Smooth muscle cell (in vitro differentiated cells): ENCODE measurements around the gene PRAMEF15. TPM values are rescaled to one million over a fixed set of nuclear protein-coding genes. Genes with fewer than 3 reads are reported as not detected.
"Not testable (repeated sequence)": the region's sequence is repeated elsewhere in the genome, so short reads cannot be mapped to it uniquely, and the experiment has no call there.

Source experiments
- DNase-seq: peaks from one replicate; lab custom pipeline; 2025; ENCODE audit not compliant: unreplicated experiment; lab: John Stamatoyannopoulos, UW
- H2AFZ ChIP-seq: fragments of 200-600 bp; sonication (generic); 2 replicates; pipeline ENCODE4 v1.6.0; 2016; ENCODE audit warnings: antibody characterized with exemption, low read depth, mild to moderate bottlenecking
- H3F3A ChIP-seq: fragments of 200-600 bp; sonication (generic); 2 replicates; pipeline ENCODE4 v1.6.0; 2017; ENCODE audit warnings: antibody characterized with exemption, low read depth
- H3K27ac ChIP-seq: fragments of 200-600 bp; sonication (generic); 2 replicates; pipeline ENCODE4 v1.5.1; 2016; ENCODE audit warnings: low read depth, mild to moderate bottlenecking
- H3K27me3 ChIP-seq: fragments of 200-600 bp; sonication (generic); 2 replicates; pipeline ENCODE4 v1.6.1; 2016; ENCODE audit warnings: low read depth, mild to moderate bottlenecking
- H3K36me3 ChIP-seq: fragments of 200-600 bp; sonication (generic); 2 replicates; pipeline ENCODE4 v1.5.1; 2016; ENCODE audit warnings: low read depth
- H3K4me1 ChIP-seq: fragments of 200-600 bp; sonication (generic); 2 replicates; pipeline ENCODE4 v1.5.1; 2016; ENCODE audit warnings: low read depth
- H3K4me2 ChIP-seq: fragments of 200-600 bp; sonication (generic); 2 replicates; pipeline ENCODE4 v1.6.0; 2016; ENCODE audit warnings: mild to moderate bottlenecking
- H3K4me3 ChIP-seq: fragments of 200-600 bp; sonication (generic); 2 replicates; pipeline ENCODE4 v1.5.1; 2016; ENCODE audit warnings: mild to moderate bottlenecking
- H3K79me2 ChIP-seq: fragments of 200-600 bp; sonication (generic); 2 replicates; pipeline ENCODE4 v1.6.0; 2016; ENCODE audit warnings: low read depth, mild to moderate bottlenecking
- H3K9ac ChIP-seq: fragments of 200-600 bp; sonication (generic); 2 replicates; pipeline ENCODE4 v1.6.0; 2016; ENCODE audit warnings: low read depth
- H3K9me3 ChIP-seq: fragments of 200-600 bp; sonication (generic); replicated peaks from 2 replicates; pipeline ENCODE4 v1.5.1; 2016; ENCODE audit warnings: low read depth
- H4K20me1 ChIP-seq: fragments of 200-600 bp; sonication (generic); 2 replicates; pipeline ENCODE4 v1.6.0; 2016; ENCODE audit warnings: low read depth
- WGBS: methylation state at CpG from one replicate; pipeline ENCODE4 v1.1.7; 2016; ENCODE audit warnings: low lambda C conversion rate; 5-methylcytosine and 5-hydroxymethylcytosine counted together
- polyA plus RNA-seq: library from polyadenylated mRNA; unstranded; fragments of >200 nt; fragmentation: Nextera tagmentation; extraction: Ambion mirVana; gene quantifications from 2 replicates; pipeline ENCODE4 v1.2.1, GENCODE V29; 2016
- total RNA-seq: library from RNA; depleted of rRNA; stranded (reverse); fragments of >200 nt; gene quantifications from 2 replicates; pipeline ENCODE4 v1.2.3, GENCODE V29; 2014
- TF ChIP-seq, protein P1 (sequence below): fragments of 200-600 bp; sonication (generic); IDR thresholded peaks from 2 replicates; pipeline ENCODE4 v1.5.1; 2017; ENCODE audit warnings: borderline replicate concordance, mild to moderate bottlenecking, antibody characterized with exemption; ENCODE audit not compliant: insufficient read depth, poor library complexity, severe bottlenecking

The PRAMEF15 gene
- total and polyA plus RNA-seq, 2 experiments from 2014 or later = not detected

DNA sequence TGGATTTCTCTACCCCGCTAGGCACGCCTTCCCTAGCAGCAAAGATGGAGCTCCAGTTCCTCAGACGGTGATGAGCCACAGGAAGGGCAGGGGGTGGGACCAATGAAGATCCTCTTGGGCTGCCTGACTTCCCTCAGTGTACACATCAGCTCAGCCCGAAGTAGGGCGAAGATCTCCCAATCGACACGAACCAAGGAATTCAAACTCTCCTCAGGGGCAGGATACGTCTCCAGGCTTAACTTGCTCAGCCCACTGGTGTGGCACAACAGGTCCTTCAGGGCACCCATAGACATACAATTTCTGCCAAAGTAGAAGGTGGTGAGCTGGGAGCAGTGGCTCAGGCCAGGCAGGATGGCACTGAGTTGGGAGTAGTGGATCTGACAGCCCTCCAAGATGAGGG, 27.1 kb downstream of the PRAMEF15 start:
- WGBS = 72% methylated on average over 8 of the region's 8 CpGs
- not testable (repeated sequence) for H2AFZ ChIP-seq, H4K20me1 ChIP-seq

DNA sequence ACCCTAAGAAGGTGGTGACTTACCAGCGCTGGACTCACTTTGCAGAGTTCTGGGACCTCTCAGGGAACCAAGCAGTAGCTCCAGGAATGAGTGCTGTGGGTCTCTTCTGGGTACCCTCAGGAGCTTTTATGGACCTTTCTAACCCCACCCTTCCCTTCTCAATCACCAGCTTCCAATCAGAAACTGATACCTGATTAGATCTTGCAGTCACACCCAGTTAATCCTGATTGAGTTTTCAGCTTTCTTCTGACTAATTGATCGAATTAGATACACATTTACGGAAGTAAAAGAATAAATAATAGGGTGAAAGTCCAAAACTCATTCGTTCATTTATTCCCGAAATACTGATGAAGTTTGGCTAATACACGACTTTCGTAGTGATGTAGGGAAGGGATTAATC, 31.7 kb downstream of the PRAMEF15 start, which contains the start of gene PRAMEF14:
PRAMEF14 (minus strand) TSS at position 101 of the 400 bp plus-strand sequence. CDS start 1,820 bp downstream, outside the sequence.
- WGBS = 51% methylated on average over 7 of the region's 7 CpGs
- not testable (repeated sequence) for H2AFZ ChIP-seq, H3K9ac ChIP-seq, DNase-seq, H3K79me2 ChIP-seq, H3K27me3 ChIP-seq, H4K20me1 ChIP-seq, H3K4me2 ChIP-seq, H3K9me3 ChIP-seq, H3F3A ChIP-seq, H3K4me1 ChIP-seq, H3K36me3 ChIP-seq, H3K27ac ChIP-seq, H3K4me3 ChIP-seq

More for the DNA sequence above, 27.1 kb downstream of the PRAMEF15 start:
- not testable (repeated sequence) for H3K27ac ChIP-seq, H3K9ac ChIP-seq, H3F3A ChIP-seq, H3K79me2 ChIP-seq, H3K27me3 ChIP-seq, DNase-seq, H3K4me3 ChIP-seq, H3K36me3 ChIP-seq, H3K9me3 ChIP-seq, H3K4me1 ChIP-seq, H3K4me2 ChIP-seq

DNA sequence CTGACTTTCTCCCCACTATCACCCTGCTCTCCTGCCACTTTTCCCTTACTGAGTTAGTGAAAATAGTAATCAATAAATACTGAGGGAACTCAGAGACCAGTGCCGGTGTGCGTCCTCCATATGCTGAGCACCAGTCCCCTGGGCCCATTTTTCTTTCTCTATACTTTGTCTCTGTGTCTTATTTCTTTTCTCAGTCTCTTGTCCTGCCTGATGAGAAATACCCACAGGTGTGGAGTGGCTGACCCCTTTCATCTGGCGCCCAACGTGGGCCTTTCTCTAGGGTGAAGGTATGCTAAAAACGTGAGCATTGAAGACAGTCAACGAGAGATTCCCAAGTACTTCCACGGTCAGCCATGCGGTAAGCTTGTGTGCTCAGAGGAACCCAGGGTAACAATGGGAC, 38.1 kb downstream of the PRAMEF15 start:
- H3K27me3 ChIP-seq, H3K4me1 ChIP-seq, H3K27ac ChIP-seq, H2AFZ ChIP-seq, H3K79me2 ChIP-seq, DNase-seq, H3K36me3 ChIP-seq, H4K20me1 ChIP-seq, H3K9ac ChIP-seq, H3F3A ChIP-seq, H3K4me2 ChIP-seq, H3K4me3 ChIP-seq, H3K9me3 ChIP-seq: not testable (repeated sequence)
- 83% methylated on average over 8 of the region's 8 CpGs for WGBS

DNA sequence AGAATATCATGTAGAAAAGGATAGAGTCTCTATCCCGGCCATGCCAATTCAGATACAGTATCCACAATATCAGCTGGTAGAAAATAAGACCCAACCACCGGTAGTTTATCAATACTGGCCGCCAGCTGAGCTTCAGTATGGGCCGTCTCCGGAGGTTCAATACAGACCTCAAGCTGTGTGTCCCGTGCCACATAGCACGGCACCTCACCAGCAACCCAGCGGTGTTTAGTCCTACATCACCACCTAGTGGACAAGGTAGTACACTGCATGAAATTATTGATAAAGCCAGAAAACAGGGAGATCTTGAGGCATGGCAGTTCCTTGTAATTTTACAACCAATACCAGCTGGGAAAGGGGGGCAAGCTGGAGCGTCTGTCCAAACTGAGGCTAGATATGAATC, 39.1 kb downstream of the PRAMEF15 start:
- H3K4me3 ChIP-seq, H3K9ac ChIP-seq, H3K36me3 ChIP-seq, H3K4me1 ChIP-seq, H3K9me3 ChIP-seq, H3K79me2 ChIP-seq, H4K20me1 ChIP-seq, H3K27ac ChIP-seq, H3K4me2 ChIP-seq, H3K27me3 ChIP-seq, H2AFZ ChIP-seq, H3F3A ChIP-seq, DNase-seq: not testable (repeated sequence)
- WGBS = 36% methylated on average over 3 of the region's 9 CpGs

DNA sequence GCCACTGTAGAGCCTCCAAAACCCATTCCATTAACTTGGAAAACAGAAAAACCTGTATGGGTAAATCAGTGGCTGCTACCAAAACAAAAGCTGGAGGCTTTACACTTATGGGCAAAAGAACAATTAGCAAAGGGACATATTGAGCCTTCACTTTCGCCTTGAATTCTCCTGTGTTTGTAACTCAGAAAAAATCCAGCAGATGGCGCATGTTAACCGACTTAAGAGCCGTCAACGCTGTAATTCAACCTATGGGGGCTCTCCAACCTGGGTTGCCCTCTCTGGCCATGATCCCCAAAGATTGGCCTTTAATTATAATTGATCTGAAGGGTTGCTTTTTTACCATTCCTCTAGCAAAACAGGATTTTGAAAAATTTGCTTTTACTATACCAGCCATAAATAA, 41.4 kb downstream of the PRAMEF15 start:
- TF ChIP-seq, protein P1, sequence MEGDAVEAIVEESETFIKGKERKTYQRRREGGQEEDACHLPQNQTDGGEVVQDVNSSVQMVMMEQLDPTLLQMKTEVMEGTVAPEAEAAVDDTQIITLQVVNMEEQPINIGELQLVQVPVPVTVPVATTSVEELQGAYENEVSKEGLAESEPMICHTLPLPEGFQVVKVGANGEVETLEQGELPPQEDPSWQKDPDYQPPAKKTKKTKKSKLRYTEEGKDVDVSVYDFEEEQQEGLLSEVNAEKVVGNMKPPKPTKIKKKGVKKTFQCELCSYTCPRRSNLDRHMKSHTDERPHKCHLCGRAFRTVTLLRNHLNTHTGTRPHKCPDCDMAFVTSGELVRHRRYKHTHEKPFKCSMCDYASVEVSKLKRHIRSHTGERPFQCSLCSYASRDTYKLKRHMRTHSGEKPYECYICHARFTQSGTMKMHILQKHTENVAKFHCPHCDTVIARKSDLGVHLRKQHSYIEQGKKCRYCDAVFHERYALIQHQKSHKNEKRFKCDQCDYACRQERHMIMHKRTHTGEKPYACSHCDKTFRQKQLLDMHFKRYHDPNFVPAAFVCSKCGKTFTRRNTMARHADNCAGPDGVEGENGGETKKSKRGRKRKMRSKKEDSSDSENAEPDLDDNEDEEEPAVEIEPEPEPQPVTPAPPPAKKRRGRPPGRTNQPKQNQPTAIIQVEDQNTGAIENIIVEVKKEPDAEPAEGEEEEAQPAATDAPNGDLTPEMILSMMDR = peak; percentile 64
- DNase-seq, H3F3A ChIP-seq, H4K20me1 ChIP-seq, H3K4me2 ChIP-seq, H3K27ac ChIP-seq, H3K4me1 ChIP-seq, H3K4me3 ChIP-seq, H3K9me3 ChIP-seq, H3K79me2 ChIP-seq, H3K27me3 ChIP-seq, H2AFZ ChIP-seq, H3K36me3 ChIP-seq, H3K9ac ChIP-seq: not testable (repeated sequence)
- WGBS = 1% methylated on average over 5 of the region's 5 CpGs

DNA sequence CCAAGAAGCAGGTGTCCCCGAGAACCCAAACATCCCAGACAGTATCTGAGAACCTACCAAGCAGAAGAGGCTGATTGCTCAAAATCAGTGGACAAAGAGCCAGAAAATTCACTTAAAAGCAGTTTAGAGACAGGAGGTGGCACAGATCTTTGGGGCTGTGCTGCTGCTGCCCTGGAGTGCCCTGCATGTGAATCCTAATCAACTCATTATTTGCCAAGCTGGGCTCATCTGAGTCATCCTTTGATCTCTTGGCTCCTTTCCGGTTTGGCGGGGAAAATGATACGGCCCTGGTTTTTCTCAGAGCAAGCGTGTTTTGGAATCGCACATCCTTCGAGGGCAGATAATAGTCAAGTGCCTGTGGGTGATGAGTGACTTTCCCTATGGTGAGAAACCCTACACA, 47.0 kb downstream of the PRAMEF15 start:
- not testable (repeated sequence) for H3K4me2 ChIP-seq
- 67% methylated on average over 1 of the region's 7 CpGs for WGBS

DNA sequence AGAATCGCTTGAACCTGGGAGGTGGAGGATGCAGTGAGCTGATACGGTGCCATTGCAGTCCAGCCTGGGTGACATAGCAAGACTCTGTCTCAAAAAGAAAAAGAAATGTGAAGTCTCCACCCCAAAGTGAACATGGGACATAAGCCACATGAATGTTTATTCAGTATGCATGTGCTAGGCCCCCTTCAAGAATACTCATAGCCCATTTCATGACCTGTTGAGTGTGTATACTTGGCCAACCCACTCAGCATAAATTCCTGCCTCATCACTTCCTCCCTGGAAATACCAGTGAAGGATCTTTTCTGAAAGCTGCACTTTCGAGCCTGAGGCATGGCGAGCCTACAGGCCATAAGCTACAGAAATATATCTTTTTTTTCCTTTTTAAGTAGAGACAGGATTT, 49.5 kb downstream of the PRAMEF15 start:
- 89% methylated on average over 2 of the region's 4 CpGs for WGBS

More for the DNA sequence above, 47.0 kb downstream of the PRAMEF15 start:
- H3K9me3 ChIP-seq, H3K36me3 ChIP-seq, H3K4me3 ChIP-seq, H3K79me2 ChIP-seq, DNase-seq, H3K27ac ChIP-seq, H3K9ac ChIP-seq, H3K27me3 ChIP-seq, H4K20me1 ChIP-seq, H2AFZ ChIP-seq, H3F3A ChIP-seq, H3K4me1 ChIP-seq: not testable (repeated sequence)

DNA sequence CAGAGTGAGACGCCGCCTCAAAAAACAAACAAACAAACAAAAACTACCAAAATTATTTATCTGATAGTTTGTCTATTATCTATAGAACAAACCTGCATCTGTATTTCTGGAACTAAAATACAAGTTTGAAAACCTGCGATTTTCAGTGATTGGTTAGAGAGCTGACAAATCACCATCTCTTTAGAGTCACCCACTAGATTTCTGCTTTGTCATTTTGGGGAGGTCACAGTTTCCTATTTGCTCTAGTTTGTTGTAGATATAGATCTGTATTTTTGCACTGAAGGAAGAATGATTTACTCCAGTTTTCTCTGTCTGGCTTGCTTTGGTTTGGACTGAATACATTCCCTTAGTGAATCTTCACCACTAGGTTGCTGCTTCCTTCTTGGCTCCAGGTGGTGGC, 51.2 kb downstream of the PRAMEF15 start:
- not testable (repeated sequence) for H3K27ac ChIP-seq, DNase-seq, H3K36me3 ChIP-seq, H3F3A ChIP-seq, H3K79me2 ChIP-seq, H3K4me2 ChIP-seq, H3K27me3 ChIP-seq, H4K20me1 ChIP-seq, H3K4me1 ChIP-seq, H3K4me3 ChIP-seq, H3K9ac ChIP-seq, H2AFZ ChIP-seq, H3K9me3 ChIP-seq
- 91% methylated on average over 3 of the region's 3 CpGs for WGBS

More for the DNA sequence above, 49.5 kb downstream of the PRAMEF15 start:
- not testable (repeated sequence) for H4K20me1 ChIP-seq, H3K4me2 ChIP-seq, H3K79me2 ChIP-seq, DNase-seq, H3K27ac ChIP-seq, H3K4me3 ChIP-seq, H3F3A ChIP-seq, H2AFZ ChIP-seq, H3K36me3 ChIP-seq, H3K4me1 ChIP-seq, H3K27me3 ChIP-seq, H3K9ac ChIP-seq, H3K9me3 ChIP-seq
